Astrocyte (in vitro differentiated cells and primary cell): ENCODE measurements around the gene CAMK1D. TPM values are rescaled to one million over a fixed set of nuclear protein-coding genes. Genes with fewer than 3 reads are reported as not detected.
"Not testable (repeated sequence)": the region's sequence is repeated elsewhere in the genome, so short reads cannot be mapped to it uniquely, and the experiment has no call there.

Source experiments
- DNase-seq: peaks from one replicate; pipeline ENCODE4 v3.0.0-alpha.2; 2010; ENCODE audit warnings: low read depth
- FAIRE-seq: peaks from 2 replicates; lab custom pipeline; 2011; peaks lifted over from hg19 to GRCh38; lab: Jason Lieb, UNC
- H2AFZ ChIP-seq: 2 replicates; pipeline ENCODE4 v1.6.0; 2012; ENCODE audit warnings: low read depth, low read length, inconsistent platforms
- H3K27ac ChIP-seq: 2 replicates; pipeline ENCODE4 v1.5.1; 2011; ENCODE audit warnings: low read depth, low read length, inconsistent platforms
- H3K27me3 ChIP-seq: 2 replicates; pipeline ENCODE4 v1.6.0; 2011; ENCODE audit warnings: low read length, inconsistent platforms; ENCODE audit not compliant: insufficient read depth
- H3K36me3 ChIP-seq: 2 replicates; pipeline ENCODE4 v1.5.1; 2011; ENCODE audit warnings: low read length, inconsistent platforms; ENCODE audit not compliant: insufficient read depth
- H3K4me1 ChIP-seq: 2 replicates; pipeline ENCODE4 v1.5.1; 2011; ENCODE audit warnings: low read length, inconsistent platforms; ENCODE audit not compliant: insufficient read depth
- H3K4me2 ChIP-seq: 2 replicates; pipeline ENCODE4 v1.6.0; 2012; ENCODE audit warnings: low read length, inconsistent platforms
- H3K4me3 ChIP-seq: 2 replicates; pipeline ENCODE4 v1.5.1; 2011; ENCODE audit warnings: low read depth, mild to moderate bottlenecking, low read length, inconsistent platforms; ENCODE audit not compliant: insufficient read depth
- H3K79me2 ChIP-seq: 2 replicates; pipeline ENCODE4 v1.6.0; 2012; ENCODE audit warnings: mild to moderate bottlenecking, low read length, inconsistent platforms; ENCODE audit not compliant: insufficient read depth
- H3K9ac ChIP-seq: 2 replicates; pipeline ENCODE4 v1.6.0; 2012; ENCODE audit warnings: mild to moderate bottlenecking, low read length, inconsistent platforms
- H3K9me3 ChIP-seq: 2 replicates; pipeline ENCODE4 v1.5.1; 2012; ENCODE audit warnings: low read depth, mild to moderate bottlenecking, low read length, inconsistent platforms; ENCODE audit not compliant: insufficient read depth
- H4K20me1 ChIP-seq: 2 replicates; pipeline ENCODE4 v1.6.0; 2012; ENCODE audit warnings: low read length, inconsistent platforms; ENCODE audit not compliant: insufficient read depth
- H3K27ac Mint-ChIP-seq: one replicate; pipeline ENCODE4 v1.8.0; 2021; ENCODE audit warnings: mild to moderate bottlenecking, mixed read lengths; ENCODE audit not compliant: unreplicated experiment
- H3K27me3 Mint-ChIP-seq: one replicate; pipeline ENCODE4 v1.8.0; 2021; ENCODE audit warnings: low read depth, mixed read lengths; ENCODE audit not compliant: unreplicated experiment
- H3K36me3 Mint-ChIP-seq: one replicate; pipeline ENCODE4 v1.8.0; 2021; ENCODE audit warnings: low read depth, mixed read lengths; ENCODE audit not compliant: unreplicated experiment
- H3K4me1 Mint-ChIP-seq: one replicate; pipeline ENCODE4 v1.8.0; 2021; ENCODE audit warnings: low read depth, mixed read lengths; ENCODE audit not compliant: unreplicated experiment
- H3K4me3 Mint-ChIP-seq: one replicate; pipeline ENCODE4 v1.8.0; 2021; ENCODE audit warnings: mild to moderate bottlenecking, moderate library complexity, mixed read lengths; ENCODE audit not compliant: unreplicated experiment
- H3K9me3 Mint-ChIP-seq: one replicate; pipeline ENCODE4 v1.8.0; 2021; ENCODE audit warnings: mild to moderate bottlenecking, mixed read lengths; ENCODE audit not compliant: unreplicated experiment
- CTCF ChIP-seq: IDR thresholded peaks from 2 replicates; pipeline ENCODE4 v1.5.1; 2011; ENCODE audit warnings: low read depth, mild to moderate bottlenecking, inconsistent platforms, low read length, moderate library complexity; ENCODE audit not compliant: insufficient read depth
- EZH2 ChIP-seq: IDR thresholded peaks from 2 replicates; pipeline ENCODE4 v1.6.1; 2012; ENCODE audit warnings: mild to moderate bottlenecking, low read length, inconsistent platforms; ENCODE audit not compliant: insufficient read depth
- total RNA-seq: library from RNA; stranded (reverse); gene quantifications from 2 replicates; pipeline ENCODE4 v1.2.1, GENCODE V29; 2021

The CAMK1D gene
- total RNA-seq, 1 donor from 2014 or later, result 23.6 TPM

GRCh38 chr10:12434277-12434676 is 84.9 kb downstream of the CAMK1D start:
- no peak for TF ChIP-seq EZH2
- TF ChIP-seq CTCF, result no peak
- FAIRE-seq, result no peak

DNA sequence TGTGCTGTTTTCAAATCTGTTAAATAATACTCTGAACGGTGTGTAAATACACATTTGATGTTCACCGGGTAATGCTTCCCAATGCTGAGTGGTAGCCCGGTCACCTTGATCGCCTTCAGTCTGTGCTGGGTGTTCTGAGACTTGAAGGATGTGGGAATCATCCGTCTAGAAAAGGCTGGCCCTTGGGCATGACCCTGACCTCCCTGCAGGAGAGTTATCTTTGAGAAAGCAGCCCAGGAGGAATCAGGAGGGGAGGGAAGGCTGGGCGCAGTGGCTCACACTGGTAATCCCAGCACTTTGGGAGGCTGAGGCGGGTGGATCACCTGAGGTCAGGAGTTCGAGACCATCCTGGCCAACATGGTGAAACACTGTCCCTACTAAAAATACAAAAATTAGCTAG is 85.3 kb downstream of the CAMK1D start:
- not testable (repeated sequence) for DNase-seq, H3K27me3 ChIP-seq, H3K4me1 ChIP-seq, H3K9me3 ChIP-seq, H3K4me2 ChIP-seq, H3K4me1 Mint-ChIP-seq, FAIRE-seq, H3K9me3 Mint-ChIP-seq, H3K4me3 Mint-ChIP-seq, H3K4me3 ChIP-seq, H2AFZ ChIP-seq, H3K27ac ChIP-seq, H3K9ac ChIP-seq, H3K36me3 ChIP-seq, H3K27ac Mint-ChIP-seq
- H3K79me2 ChIP-seq, result peaks cover 37% of the 10 kb centered on the region
- peaks cover 11% of the 10 kb centered on the region for H3K36me3 Mint-ChIP-seq
- peaks cover 82% of the 10 kb centered on the region for H4K20me1 ChIP-seq
- H3K27me3 Mint-ChIP-seq, result peaks cover 24% of the 10 kb centered on the region

More at GRCh38 chr10:12434277-12434676, 84.9 kb downstream of the CAMK1D start:
- Histone ChIP-seq H3K4me2 (no peak overlapping the region), H3K9ac (no peak overlapping the region), H3K36me3 (no peaks in the 10 kb centered on the region), H3K9me3 (no peaks in the 10 kb centered on the region), H3K4me3 (no peak overlapping the region), H3K79me2 (peaks cover 35% of the 10 kb centered on the region), H3K27ac (no peak overlapping the region), H2AFZ (no peak overlapping the region), H4K20me1 (peaks cover 83% of the 10 kb centered on the region), H3K27me3 (peaks cover 2% of the 10 kb centered on the region), H3K4me1 (no peaks in the 10 kb centered on the region)
- peaks cover 6% of the 10 kb centered on the region for H3K9me3 Mint-ChIP-seq
- no peak for DNase-seq
- no peak overlapping the region for H3K4me3 Mint-ChIP-seq
- peaks cover 11% of the 10 kb centered on the region for H3K36me3 Mint-ChIP-seq
- peaks cover 8% of the 10 kb centered on the region for H3K4me1 Mint-ChIP-seq
- H3K27me3 Mint-ChIP-seq, result peaks cover 24% of the 10 kb centered on the region
- no peak overlapping the region for H3K27ac Mint-ChIP-seq

DNA sequence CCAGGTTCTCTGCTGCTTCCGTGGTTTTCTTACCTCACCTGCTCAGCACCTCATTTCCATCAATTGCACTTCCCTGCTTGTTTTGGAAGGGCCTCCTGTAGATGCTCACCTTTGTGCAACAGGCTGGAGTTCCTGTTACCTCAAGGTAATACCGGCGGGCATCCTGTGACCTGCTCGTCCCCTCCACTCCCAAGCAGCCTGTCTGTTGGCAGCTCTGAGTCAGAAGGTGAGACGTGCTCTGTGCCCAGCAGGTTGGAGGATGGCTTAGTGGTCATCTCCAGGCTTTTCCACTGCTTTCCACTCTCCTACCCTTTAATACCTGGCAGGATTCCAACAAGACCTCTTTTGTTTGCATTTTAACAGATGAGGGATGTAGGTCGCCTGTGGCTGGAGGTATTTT is 86.0 kb downstream of the CAMK1D start:
- no peaks in the 10 kb centered on the region for H3K4me1 ChIP-seq
- Mint-ChIP-seq H3K9me3 (peaks cover 6% of the 10 kb centered on the region), H3K36me3 (peaks cover 11% of the 10 kb centered on the region), H3K4me1 (peaks cover 6% of the 10 kb centered on the region), H3K4me3 (no peak overlapping the region), H3K27me3 (peaks cover 24% of the 10 kb centered on the region), H3K27ac (no peak overlapping the region)
- H2AFZ ChIP-seq, result no peak overlapping the region
- no peak overlapping the region for H3K4me2 ChIP-seq
- no peak overlapping the region for H3K4me3 ChIP-seq
- no peaks in the 10 kb centered on the region for H3K36me3 ChIP-seq
- H3K27me3 ChIP-seq, result peaks cover 2% of the 10 kb centered on the region
- TF ChIP-seq EZH2, result no peak
- no peak for TF ChIP-seq CTCF
- no peak overlapping the region for H3K9ac ChIP-seq
- H4K20me1 ChIP-seq, result peaks cover 77% of the 10 kb centered on the region
- peaks cover 34% of the 10 kb centered on the region for H3K79me2 ChIP-seq
- no peak for DNase-seq
- H3K27ac ChIP-seq, result no peak overlapping the region
- no peak for FAIRE-seq
- H3K9me3 ChIP-seq, result no peaks in the 10 kb centered on the region
